ENCODE data around the gene CYSTM1.

DNA sequence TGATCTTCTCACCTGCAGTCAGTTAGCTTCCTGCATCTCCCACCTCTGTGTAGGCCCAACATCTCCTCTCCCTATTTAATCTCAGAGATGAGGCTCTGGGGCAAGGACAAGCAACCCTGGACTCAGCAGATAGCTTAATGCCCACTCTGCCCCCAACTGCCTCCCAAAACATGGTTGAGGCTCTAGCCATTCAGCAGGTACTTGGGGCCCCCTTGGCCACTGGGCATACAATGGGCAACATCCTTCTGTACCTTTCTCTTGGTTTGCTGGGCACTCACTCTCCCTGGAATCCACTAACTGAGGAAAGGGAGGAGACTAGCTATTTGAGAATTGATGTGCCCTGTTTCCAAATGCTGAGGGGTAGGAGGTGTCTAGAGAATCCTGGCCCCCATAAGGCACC, 39.9 kb upstream of the CYSTM1 start:
- TF ChIP-seq, protein P1, sequence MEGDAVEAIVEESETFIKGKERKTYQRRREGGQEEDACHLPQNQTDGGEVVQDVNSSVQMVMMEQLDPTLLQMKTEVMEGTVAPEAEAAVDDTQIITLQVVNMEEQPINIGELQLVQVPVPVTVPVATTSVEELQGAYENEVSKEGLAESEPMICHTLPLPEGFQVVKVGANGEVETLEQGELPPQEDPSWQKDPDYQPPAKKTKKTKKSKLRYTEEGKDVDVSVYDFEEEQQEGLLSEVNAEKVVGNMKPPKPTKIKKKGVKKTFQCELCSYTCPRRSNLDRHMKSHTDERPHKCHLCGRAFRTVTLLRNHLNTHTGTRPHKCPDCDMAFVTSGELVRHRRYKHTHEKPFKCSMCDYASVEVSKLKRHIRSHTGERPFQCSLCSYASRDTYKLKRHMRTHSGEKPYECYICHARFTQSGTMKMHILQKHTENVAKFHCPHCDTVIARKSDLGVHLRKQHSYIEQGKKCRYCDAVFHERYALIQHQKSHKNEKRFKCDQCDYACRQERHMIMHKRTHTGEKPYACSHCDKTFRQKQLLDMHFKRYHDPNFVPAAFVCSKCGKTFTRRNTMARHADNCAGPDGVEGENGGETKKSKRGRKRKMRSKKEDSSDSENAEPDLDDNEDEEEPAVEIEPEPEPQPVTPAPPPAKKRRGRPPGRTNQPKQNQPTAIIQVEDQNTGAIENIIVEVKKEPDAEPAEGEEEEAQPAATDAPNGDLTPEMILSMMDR (IDR thresholded peaks at IDR 0.05): no peak
- no peak for TF ChIP-seq POLR2AphosphoS5 (IDR thresholded peaks at IDR 0.05)
- no peak for TF ChIP-seq POLR2A (IDR thresholded peaks at IDR 0.05)

All from suprapubic skin (tissue), 4 donors.